Right lobe of liver (tissue), 6 donors: ENCODE results near the gene ZNF770. TPM values are rescaled to one million over a fixed set of nuclear protein-coding genes. Genes with fewer than 3 reads are reported as not detected.
A peak's percentile ranks its signal among the peaks of the same experiment; 100 is the strongest.

Experiments
- ATAC-seq, 4 donors: fragments of 200-7000 bp; cut with Tn5 transposase; one replicate each; pipeline ENCODE4 v1.9.1; 2020; ENCODE audit warnings: mild to moderate bottlenecking in 4 of 4, moderate library complexity in 4 of 4
- DNase-seq, 3 donors: peaks; one replicate each; pipeline ENCODE4 v3.0.0-alpha.2; 2020
- H3K27ac ChIP-seq, 3 donors: fragments of 200-600 bp; one replicate each; pipeline ENCODE4 v1.8.0; 2022
- H3K27me3 ChIP-seq, 2 donors: fragments of 200-600 bp; one replicate each; pipeline ENCODE4 v1.8.0; 2022
- H3K36me3 ChIP-seq, 4 donors: fragments of 200-600 bp; sonication (generic) in 1 of 4; one replicate each; pipeline versions ENCODE4 v1.5.1 to v1.8.0; 2017 to 2022; ENCODE audit warnings: control low read depth in 1 of 4
- H3K4me1 ChIP-seq, 4 donors: fragments of 200-600 bp; sonication (generic) in 1 of 4; one replicate each; pipeline versions ENCODE4 v1.5.1 to v1.8.0; 2017 to 2022; ENCODE audit warnings: control low read depth in 1 of 4
- H3K4me3 ChIP-seq, 3 donors: fragments of 200-600 bp; one replicate each; pipeline ENCODE4 v1.8.0; 2022
- H3K9me3 ChIP-seq, 4 donors: fragments of 200-600 bp; sonication (generic) in 1 of 4; one replicate each; pipeline versions ENCODE4 v1.5.1 to v1.8.0; 2017 to 2022; ENCODE audit warnings: control low read depth in 1 of 4
- CTCF ChIP-seq, 4 donors: fragments of 200-600 bp in 3 of 4; fragments of 450-650 bp in 1 of 4; IDR thresholded peaks; one replicate each; pipeline versions ENCODE4 v1.5.1 to v1.8.0; 2016 to 2022; ENCODE audit warnings: antibody characterized with exemption in 4 of 4, mild to moderate bottlenecking in 2 of 4
- POLR2A ChIP-seq: fragments of 450-650 bp; IDR thresholded peaks from one replicate; pipeline ENCODE4 v1.6.1; 2017; ENCODE audit warnings: antibody characterized with exemption, mild to moderate bottlenecking
- WGBS: methylation state at CpG from one replicate; pipeline ENCODE4 v1.1.6; 2018; ENCODE audit warnings: low coverage, low lambda C conversion rate; ENCODE audit not compliant: insufficient coverage; ENCODE audit errors: missing lambda C conversion rate; 5-methylcytosine and 5-hydroxymethylcytosine counted together
- intact Hi-C, 2 donors: fragments of 100-400 bp; cut with DNase I; formaldehyde crosslinking; loops; one replicate each; pipeline versions ENCODE4 v1.11.2 to v1.14.1; 2022
- total RNA-seq, 6 experiments: library from RNA; depleted of rRNA in 2 of 6; stranded (reverse); fragments of >200 nt in 2 of 6; fragmentation: NEBNext Ultra II Directional in 3 of 6; extraction: Animal tissue kit (Norgen Biotek cat#: 25700) in 3 of 6; gene quantifications; one replicate each; pipeline versions ENCODE4 v1.1.0 to v1.2.4, GENCODE V29; 2016 to 2023
- donor health status: DM: no; HTN: yes; CAD: no.
- donor health status: DM: no; HTN: no; CAD: no.
- donor health status: DM: no; HTN: no; CAD: no.
- donor health status: DM: no; HTN: yes; CAD: no.
- donor health status: DM: no; HTN: yes; CAD: no.

Gene ZNF770
- total RNA-seq, 6 experiments from 2014 or later = 19.4 to 35.8 (median 24.8) TPM

GRCh38 chr15:34994925-34995324, 6.8 kb upstream of the ZNF770 start:
- H3K36me3 ChIP-seq = no peaks in the 10 kb centered on the region
- H3K27me3 ChIP-seq = no peaks in the 10 kb centered on the region
- no peaks in the 10 kb centered on the region for H3K4me1 ChIP-seq
- no peaks in the 10 kb centered on the region for H3K9me3 ChIP-seq
- WGBS = 93% methylated on average over 1 of the region's 1 CpG
- TF ChIP-seq CTCF (IDR thresholded peaks at IDR 0.05) = no peak
- TF ChIP-seq POLR2A = no peak
- intact Hi-C loops = no loop called here
- H3K27ac ChIP-seq = no peak overlapping the region
- no peak for DNase-seq
- no peak for ATAC-seq
- H3K4me3 ChIP-seq = no peak overlapping the region

GRCh38 chr15:34993877-34994276, 5.8 kb upstream of the ZNF770 start:
- Histone ChIP-seq H3K36me3 (no peaks in the 10 kb centered on the region), H3K27ac (no peak overlapping the region), H3K27me3 (no peaks in the 10 kb centered on the region), H3K4me3 (no peak overlapping the region), H3K9me3 (no peaks in the 10 kb centered on the region), H3K4me1 (peaks cover 0 to 4% (median 0%) of the 10 kb centered on the region in 4 donors)
- TF ChIP-seq POLR2A (no peak), CTCF (IDR thresholded peaks at IDR 0.05) (no peak)
- intact Hi-C loops = no loop called here
- ATAC-seq (no peak), DNase-seq (no peak)
- 70% methylated on average over 4 of the region's 4 CpGs for WGBS

GRCh38 chr15:34993412-34993811, 5.3 kb upstream of the ZNF770 start:
- Histone ChIP-seq H3K27ac (no peak overlapping the region), H3K9me3 (no peaks in the 10 kb centered on the region), H3K4me1 (peaks cover 0 to 6% (median 0%) of the 10 kb centered on the region in 4 donors), H3K27me3 (no peaks in the 10 kb centered on the region), H3K36me3 (no peaks in the 10 kb centered on the region), H3K4me3 (no peak overlapping the region)
- ATAC-seq (no peak), DNase-seq (no peak)
- intact Hi-C loops = no loop called here
- no peak for TF ChIP-seq CTCF (IDR thresholded peaks at IDR 0.05)
- 70% methylated on average over 6 of the region's 6 CpGs for WGBS

GRCh38 chr15:34987609-34988026, 469 bp downstream of the ZNF770 start:
- ATAC-seq = peak; percentile 18 to 42 (median 36)
- DNase-seq = peak in 1 of 3 donors; percentile 58
- WGBS = 0% methylated on average over 16 of the region's 16 CpGs
- peaks cover 0 to 39% (median 12%) of the 10 kb centered on the region in 4 donors for H3K4me1 ChIP-seq
- TF ChIP-seq POLR2A (no peak), CTCF (IDR thresholded peaks at IDR 0.05) (no peak)
- peak overlapping the region; percentile 98 to 99 (median 99) for H3K27ac ChIP-seq
- H3K27me3 ChIP-seq = no peaks in the 10 kb centered on the region
- H3K4me3 ChIP-seq = peak overlapping the region; percentile 85 to 95 (median 95)
- intact Hi-C loops = no loop called here
- peaks cover 0 to 14% (median 3%) of the 10 kb centered on the region in 4 donors for H3K36me3 ChIP-seq
- no peaks in the 10 kb centered on the region for H3K9me3 ChIP-seq
